HG03378 (cell line): ENCODE results near the gene GPR142.
"Not testable (repeated sequence)": the region's sequence is repeated elsewhere in the genome, so short reads cannot be mapped to it uniquely, and the experiment has no call there.

Experiments
- ATAC-seq: cut with Tn5 transposase; IDR thresholded peaks from one replicate; pipeline ENCODE4 v1.9.1; 2021; ENCODE audit warnings: mild to moderate bottlenecking, moderate library complexity; ENCODE audit not compliant: unreplicated experiment

Gene GPR142

GRCh38 chr17:74390680-74391653 is 23.7 kb downstream of the GPR142 start:
- ATAC-seq = no peak

- no peak for ATAC-seq
Observed at GRCh38 chr17:74391771-74392170, 24.5 kb downstream of the GPR142 start.

- ATAC-seq = no peak
Observed at GRCh38 chr17:74392848-74393247, 25.5 kb downstream of the GPR142 start.

- no peak for ATAC-seq
Observed at GRCh38 chr17:74393346-74393942, 26.1 kb downstream of the GPR142 start.

GRCh38 chr17:74394275-74394950 is 27.1 kb downstream of the GPR142 start:
- ATAC-seq = no peak

- no peak for ATAC-seq
Observed at GRCh38 chr17:74394977-74395376, 27.7 kb downstream of the GPR142 start.

GRCh38 chr17:74396567-74396966 is 29.3 kb downstream of the GPR142 start:
- no peak for ATAC-seq

- no peak for ATAC-seq
Observed at GRCh38 chr17:74402048-74402447, 34.7 kb downstream of the GPR142 start.

- ATAC-seq = no peak
Observed at GRCh38 chr17:74403512-74404137, 36.3 kb downstream of the GPR142 start.

- ATAC-seq = no peak
Observed at GRCh38 chr17:74404218-74404617, 36.9 kb downstream of the GPR142 start.

GRCh38 chr17:74404789-74405188 is 37.5 kb downstream of the GPR142 start:
- ATAC-seq = no peak

GRCh38 chr17:74405311-74405710 is 38.0 kb downstream of the GPR142 start:
- ATAC-seq = not testable (repeated sequence)

GRCh38 chr17:74407384-74407783 is 40.1 kb downstream of the GPR142 start:
- no peak for ATAC-seq

- no peak for ATAC-seq
Observed at GRCh38 chr17:74408262-74408661, 41.0 kb downstream of the GPR142 start.

GRCh38 chr17:74408815-74409214 is 41.5 kb downstream of the GPR142 start:
- no peak for ATAC-seq

GRCh38 chr17:74410001-74410443 is 42.7 kb downstream of the GPR142 start:
- no peak for ATAC-seq

GRCh38 chr17:74412581-74412980 is 45.3 kb downstream of the GPR142 start:
- no peak for ATAC-seq

- ATAC-seq = no peak
Observed at GRCh38 chr17:74413491-74413890, 46.2 kb downstream of the GPR142 start.

- no peak for ATAC-seq
Observed at GRCh38 chr17:74414510-74414909, 47.2 kb downstream of the GPR142 start.

GRCh38 chr17:74415608-74416396 is 48.5 kb downstream of the GPR142 start:
- no peak for ATAC-seq
